ENCODE results near the gene POLDIP3.

- TF ChIP-seq CTCF (IDR thresholded peaks at IDR 0.05) (no peak), ZFX (IDR thresholded peaks at IDR 0.05; ENCODE audit: borderline replicate concordance) (no peak)
Measured at GRCh38 chr22:42604403-42604802, 10.3 kb downstream of the POLDIP3 start.
